HG02588 (cell line): ENCODE results near the gene DPP6.

Experiments used
- ATAC-seq: cut with Tn5 transposase; IDR thresholded peaks from one replicate; pipeline ENCODE4 v1.9.1; 2021; ENCODE audit warnings: mild to moderate bottlenecking, moderate library complexity; ENCODE audit not compliant: unreplicated experiment

The DPP6 gene

DNA sequence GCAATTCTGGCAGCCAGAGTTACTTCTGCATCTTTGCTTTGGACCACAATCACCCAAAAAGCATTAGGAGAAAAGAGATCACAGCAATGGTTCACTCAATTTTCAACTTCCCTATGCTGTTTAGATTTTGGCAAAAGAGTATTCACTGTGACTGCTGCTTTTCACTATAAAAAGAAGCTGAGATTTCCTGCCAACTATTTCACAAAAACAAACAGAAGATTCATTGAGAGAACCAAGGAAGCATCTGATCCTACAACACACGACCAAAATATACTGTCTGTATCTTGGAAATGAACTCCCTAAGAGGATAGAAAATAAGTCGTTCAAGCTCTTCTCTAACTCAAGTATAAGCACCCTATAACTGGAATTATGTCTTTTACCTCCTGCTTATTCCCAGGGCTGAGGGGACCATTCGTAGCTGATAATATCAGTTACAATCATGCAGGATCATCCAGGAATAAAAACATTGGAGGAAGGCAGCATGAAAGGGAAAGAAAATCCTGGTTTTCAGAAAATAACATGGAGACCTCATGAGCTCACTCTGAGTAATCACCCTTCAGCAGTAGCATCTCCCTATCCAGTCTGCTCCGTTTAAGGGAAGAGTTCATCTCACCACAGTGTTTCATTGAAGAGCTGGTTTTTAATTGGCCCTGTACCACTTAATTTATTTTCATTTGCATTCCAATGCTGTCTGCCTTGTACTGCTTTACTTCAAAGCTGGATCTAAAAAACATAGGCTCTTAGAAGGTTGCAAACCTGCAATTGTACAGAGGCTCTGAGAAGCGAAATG lies 694.6 kb downstream of the DPP6 start:
- no peak for ATAC-seq

DNA sequence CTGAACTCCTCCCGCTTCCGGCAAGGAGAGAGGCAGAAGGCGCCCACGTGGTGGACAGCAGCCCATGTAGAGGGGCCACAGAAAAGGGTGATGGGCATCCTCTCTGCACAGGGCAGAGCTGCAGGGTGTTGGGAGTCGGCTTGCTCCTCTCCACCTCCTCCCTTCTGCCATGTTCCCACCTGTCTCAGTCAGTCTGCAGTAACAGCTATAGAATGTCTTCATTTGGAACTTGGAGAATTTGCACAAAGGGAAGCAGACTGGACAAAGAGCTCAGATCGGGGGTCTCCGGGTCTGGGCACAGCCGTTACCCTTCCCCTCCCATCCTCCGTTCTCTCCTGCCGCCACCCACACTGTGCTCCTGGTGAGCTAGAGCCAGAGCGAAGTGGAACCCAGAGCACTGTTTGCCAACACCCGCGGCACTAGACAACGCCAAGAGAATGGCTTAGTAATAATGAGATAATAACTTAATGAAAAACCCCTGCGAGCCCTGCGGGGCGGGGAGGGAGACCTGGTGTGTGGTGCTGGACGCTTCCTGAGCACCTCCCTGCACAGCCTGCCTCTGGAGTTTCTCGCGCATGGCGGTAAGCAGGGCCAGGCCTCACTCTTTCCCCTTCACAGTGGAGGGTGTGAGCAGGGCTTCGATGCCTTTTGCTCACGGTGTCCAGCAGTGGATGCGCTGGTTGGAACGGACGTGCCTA lies 696.0 kb downstream of the DPP6 start:
- no peak for ATAC-seq

DNA sequence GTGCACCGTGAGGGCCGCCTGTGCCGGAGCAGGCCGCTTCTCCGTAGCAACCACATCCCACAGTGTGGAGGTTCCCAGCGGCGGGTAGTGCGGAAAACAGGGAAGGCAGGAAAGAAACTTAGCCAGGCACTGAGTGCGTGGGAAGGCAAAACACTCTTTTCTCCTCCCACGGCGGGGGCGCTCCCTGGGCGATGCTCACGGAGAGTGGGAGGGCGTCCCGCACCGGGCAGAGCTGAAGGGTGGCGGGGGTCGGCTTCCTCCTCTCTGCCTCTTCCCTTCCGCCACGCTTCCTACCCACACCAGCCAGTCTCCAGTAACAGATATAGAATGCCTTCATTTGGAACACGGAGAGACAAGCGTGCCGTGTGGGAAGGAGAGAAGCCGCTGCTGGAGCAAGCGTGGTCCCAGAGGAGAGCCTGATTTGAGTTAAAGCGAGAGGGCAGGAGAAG lies 698.2 kb downstream of the DPP6 start:
- no peak for ATAC-seq

DNA sequence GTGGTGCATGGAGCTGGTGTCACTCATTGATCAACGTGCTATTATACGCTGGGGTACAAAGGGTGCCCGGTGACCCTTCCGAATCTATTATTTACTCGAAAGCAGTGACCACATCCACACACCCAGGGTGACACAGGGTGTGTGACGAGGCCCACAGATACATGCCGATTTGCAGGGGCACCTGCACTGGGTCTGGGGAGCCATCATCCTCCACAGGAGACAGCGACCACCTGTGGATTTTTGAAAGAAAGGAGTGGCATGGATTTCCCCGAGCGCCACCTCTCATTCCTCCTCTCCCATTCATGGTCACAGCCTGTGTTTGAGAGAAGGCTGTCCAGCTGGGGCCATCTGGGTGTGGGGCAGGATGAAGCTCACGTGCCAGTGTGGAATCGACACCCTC lies 701.0 kb downstream of the DPP6 start:
- no peak for ATAC-seq

DNA sequence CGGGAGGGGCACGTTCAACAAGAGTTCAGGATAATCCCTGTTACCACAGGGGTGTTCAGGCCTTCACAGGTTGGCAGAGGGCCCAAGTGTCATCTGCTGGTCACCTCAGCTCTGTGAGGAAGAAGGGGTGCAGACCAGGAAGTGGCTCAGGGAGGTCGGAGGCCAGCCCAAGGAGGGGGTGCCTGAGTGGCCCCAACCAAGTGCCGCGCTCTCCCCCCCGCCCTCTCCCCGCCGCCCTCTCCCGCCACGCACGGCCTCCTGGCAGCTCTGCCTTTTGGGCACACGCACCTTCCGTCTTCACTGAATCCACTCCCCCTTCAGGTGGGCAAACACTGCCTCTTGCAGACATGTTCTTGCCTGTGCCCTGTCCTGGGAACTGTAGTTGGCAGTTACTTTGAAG lies 705.6 kb downstream of the DPP6 start:
- ATAC-seq: no peak

DNA sequence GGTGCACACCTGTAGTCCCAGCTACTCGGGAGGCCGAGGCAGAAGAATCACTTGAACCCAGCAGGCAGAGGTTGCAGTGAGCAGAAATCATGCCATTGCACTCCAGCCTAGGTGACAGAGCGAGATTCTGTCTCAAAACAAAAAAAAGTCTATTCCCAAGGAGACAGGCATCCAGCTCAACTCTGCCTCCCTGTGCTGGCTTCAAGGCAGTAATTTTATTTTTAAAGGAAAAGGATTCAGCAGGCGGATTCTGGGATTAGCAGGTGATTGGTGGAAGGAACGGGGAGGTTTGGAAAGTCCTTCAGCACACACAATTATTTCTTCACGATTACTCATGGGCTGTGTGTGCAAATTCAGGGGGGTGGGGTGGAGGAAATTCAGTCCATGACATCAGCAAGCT lies 707.8 kb downstream of the DPP6 start:
- no peak for ATAC-seq

DNA sequence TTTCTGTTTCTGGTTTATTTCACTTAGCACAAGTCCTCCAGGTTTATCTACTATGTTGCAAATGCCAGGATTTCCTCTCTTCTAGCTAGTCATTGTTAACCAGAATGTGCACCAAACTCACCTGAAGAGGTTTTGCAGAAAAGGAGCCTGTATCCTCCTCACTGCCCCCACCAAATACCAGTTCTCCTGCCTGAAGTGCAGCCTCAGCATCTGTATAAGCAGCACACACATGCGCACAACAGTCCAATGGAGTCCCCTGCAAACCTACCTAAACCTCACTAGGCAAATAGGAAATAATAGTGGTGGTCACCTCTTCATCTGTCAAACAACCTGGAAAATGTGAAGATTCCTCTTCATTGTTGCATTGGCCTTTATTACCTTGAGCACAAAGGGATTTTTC lies 712.9 kb downstream of the DPP6 start:
- ATAC-seq: no peak

DNA sequence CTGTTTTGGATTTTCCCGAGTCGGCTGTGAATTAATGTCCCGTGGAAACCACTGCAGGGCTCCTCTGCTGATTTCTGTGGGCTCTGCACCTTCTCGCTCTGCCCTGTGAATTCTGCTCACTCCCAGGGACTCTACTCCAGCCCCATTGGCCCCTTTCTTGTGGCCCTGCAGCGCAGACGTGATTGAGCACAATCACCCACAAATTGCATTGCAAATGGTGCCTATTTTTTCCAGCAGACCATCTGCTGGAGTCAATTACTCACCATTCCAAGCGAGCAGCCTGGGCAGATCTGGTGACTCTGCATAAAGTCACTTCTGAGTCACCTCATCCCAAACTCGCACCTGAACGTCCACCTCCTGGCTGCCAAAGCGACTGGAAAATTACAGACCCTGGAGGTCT lies 714.9 kb downstream of the DPP6 start:
- ATAC-seq: no peak

DNA sequence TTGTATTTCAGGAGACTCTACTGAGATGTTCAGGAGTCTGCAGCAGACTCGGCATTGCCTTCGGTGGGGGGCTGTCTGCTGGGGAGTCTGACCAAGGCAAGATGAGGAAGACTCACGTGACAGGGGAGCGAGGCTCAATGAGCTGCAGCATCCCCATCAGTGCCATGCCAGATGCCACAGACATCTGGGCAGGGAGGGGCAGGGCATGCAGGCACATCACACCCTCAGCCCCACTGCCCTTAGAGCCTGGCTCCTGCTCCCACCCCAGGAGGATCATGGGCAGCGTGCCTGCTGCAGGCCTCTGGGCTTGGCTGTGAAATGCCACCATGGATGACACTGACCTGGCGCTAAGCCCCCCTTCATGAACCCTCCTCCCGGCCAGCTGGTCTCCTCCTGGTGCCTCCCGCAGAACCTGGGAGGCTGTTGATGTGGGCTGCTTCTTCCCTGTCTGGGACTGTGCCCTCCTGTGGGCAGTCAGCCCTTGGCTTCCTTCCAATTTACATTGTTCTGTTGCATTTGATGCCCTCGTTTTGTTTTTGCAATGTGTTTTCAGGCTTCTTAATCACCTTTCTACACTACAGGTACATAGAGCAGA lies 715.7 kb downstream of the DPP6 start:
- ATAC-seq: no peak

DNA sequence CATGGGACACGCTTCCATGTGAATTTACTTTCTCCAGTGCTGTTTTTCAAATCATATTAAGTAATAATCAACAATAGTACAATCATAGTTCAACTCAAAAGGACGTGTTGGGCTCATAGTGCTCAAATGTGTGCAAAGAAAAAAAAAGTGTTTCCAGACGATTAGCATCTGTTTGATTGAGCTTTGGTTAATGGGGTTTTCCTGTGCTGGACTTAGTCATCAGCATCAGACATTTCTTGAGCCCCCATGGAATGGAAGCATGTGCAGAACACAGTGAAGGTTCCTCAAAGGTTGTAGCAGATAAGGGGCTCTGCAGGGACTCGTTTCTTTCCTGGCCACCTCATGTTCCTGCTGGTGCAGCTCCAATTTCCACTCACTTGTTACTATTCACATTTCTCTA lies 716.8 kb downstream of the DPP6 start:
- ATAC-seq: no peak

DNA sequence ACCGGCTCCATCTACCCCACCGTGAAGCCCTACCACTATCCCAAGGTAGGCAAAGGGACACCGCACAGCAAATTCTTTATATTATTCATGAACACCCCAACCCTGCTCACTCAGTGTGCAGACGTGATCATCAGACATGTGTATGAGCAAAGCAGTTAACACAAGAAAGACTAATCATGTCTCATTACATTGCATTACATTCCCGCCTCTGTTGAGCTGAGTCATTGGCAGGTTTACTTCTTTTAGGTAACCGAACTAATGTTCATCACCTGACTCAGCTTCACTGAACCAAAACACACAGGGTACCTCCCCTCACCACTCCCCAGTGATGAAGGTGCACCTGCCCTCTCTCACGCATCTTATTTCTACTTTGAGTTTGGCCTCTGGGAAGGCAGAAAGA lies 717.3 kb downstream of the DPP6 start:
- no peak for ATAC-seq

DNA sequence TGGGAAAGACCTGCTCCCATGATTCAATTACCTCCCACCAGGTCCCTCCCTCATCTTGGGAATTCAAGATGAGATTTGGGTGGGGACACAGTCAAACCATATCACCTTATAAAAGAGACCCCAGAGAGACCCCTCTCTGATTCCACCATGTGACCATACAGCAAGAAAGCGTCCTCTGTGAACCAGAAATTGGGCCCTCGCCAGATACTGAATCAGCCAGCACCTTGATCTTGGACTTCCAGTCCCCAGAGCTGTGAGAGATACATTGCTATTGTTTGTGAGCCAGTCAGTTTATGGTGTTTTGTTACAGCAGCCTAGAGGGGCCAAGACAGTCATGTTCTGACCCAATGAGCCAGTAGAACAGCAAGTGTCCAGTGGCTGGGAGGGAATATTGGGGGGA lies 718.2 kb downstream of the DPP6 start:
- ATAC-seq: no peak

DNA sequence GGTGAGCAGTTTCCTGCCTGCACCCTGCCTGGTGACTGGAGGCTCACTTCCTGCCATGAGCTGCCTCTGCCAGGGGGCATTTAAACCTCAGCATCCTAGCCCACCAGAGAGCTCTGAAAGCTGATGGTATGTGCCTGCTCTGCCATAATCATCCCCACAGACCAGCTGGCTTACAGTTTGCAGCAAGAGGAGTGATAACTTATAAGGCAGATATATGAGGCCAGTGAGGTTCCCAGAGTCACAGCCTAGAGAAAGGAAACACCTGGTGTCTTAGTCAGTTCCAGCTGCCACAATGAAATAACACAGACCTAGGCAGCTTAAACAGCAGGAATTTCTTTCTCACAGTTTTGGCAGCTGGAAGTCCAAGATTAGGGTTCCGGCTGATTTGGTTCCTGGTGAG lies 718.8 kb downstream of the DPP6 start:
- no peak for ATAC-seq

DNA sequence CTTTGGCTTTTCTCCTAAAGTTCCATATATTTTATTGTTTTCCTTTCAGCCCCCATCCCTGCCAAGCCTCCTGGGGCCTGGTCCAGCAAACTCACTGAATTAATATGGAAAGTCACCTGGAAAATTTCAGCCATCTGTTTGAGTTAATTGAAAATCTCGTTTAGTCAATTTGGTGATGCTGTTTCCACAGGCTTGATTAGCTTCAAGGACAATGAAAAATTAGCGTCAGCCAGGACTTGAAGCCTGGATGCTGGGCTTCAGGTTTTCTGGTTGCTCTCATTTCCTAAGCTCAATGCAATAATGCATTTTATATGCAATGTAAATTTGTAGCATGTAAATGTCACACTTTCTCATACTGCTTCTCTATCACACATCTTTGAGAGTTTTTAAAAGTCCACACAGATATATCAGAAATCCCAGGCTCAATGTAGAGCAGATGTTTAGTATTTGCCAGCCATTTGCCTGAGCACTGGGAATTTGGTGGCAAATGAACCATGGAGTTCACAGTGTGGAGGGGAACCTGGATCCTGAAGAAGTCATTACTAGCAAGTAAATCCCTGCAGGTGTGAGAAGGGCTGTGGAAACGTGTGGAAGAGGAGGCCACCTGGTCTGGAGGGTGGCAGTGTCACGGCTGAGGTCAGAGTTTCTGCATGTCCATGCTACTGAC lies 722.2 kb downstream of the DPP6 start:
- no peak for ATAC-seq

DNA sequence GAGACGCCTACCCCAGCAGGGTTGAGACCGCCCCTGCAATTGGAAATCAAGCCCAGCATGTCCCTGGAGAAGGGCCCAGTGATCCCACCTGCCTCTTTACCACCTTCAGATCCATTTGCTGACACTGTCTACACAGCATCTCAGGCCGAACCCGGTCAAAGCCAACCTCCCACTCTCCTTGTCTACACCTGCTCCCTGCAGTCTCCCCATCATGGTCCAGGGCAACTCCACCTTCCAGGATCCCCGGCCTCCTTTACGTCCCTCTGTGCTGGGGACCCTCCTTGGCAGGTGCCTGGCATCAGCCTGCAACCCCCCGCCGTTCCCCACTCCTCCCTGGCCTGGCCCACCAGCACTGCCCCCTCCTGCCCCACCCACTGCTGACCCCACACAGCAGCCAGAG lies 723.5 kb downstream of the DPP6 start:
- no peak for ATAC-seq

DNA sequence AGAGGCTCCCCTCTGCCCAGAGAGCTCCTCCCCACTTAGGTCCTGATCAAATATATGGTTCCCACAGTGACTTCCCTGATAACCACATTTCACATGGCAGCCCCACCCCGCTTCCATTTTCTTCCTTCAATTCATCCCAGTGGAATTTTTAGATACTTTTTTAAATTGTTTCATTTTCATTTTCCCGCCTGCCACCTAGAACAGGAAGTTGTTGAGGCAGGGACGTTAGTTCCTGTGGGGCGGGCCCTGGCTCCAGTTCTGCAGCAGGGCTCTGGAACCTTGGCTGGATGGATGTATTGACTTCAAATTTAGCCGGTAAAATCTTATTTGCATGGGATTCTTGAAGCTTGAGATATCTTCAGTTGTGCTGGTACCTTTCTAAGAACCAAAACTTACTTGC lies 724.2 kb downstream of the DPP6 start:
- ATAC-seq: no peak

DNA sequence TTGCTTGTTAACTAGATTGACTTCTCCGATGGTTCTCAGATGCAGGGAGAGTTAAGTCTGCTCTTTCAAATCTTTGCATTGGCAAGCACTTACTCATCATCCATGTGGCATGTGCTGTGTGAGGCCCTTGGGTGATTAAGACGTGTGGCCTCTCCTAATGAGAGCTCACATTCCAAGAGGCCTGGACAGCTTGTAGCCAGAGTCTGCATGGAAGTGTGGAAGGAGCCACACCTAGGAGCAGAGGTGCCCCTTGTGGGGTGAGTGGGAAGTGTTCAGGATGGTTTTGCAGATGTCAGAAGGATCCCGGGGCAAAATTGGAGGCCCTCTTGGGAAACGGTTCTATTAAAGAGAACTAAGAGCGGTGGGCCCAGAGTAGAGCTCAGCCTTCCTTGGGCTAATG lies 724.8 kb downstream of the DPP6 start:
- no peak for ATAC-seq

DNA sequence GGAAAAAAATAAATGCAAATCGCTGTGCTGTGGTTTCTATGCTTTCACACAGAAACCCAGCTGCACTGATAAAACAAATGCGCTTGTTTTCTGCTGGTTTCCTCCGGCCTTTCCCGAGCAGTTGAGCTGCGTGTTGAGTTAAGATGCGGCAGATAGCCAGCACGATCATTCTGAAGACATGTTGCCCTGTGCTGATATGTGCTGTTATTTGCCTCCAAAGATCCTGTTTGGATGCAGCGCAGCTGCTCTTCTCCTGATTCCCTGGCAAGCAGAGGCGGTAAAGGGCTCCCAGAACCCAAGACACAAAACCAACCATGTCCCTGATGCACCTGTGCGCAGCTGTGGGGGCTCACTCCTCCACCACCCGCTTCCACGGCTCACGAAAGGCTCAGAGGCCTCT lies 725.3 kb downstream of the DPP6 start:
- no peak for ATAC-seq

DNA sequence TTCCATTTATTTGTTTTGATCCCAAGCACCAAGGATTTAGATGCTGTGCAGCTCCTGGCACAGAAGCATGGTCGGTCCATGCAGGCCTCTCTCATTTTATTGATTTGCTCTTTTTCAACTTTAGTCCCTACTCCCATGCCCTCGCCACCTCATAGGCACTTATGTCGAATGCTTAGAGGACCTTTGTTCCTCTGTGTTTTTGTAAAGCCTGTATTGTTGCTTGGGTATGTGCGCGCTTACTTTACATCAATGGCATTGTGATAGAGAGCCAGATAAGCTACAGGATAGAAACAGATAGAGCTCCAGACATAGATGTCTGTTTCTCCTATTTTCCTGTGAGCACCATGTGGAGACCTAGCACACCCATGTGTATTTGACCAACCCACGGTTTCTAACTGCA lies 725.7 kb downstream of the DPP6 start:
- ATAC-seq: no peak

DNA sequence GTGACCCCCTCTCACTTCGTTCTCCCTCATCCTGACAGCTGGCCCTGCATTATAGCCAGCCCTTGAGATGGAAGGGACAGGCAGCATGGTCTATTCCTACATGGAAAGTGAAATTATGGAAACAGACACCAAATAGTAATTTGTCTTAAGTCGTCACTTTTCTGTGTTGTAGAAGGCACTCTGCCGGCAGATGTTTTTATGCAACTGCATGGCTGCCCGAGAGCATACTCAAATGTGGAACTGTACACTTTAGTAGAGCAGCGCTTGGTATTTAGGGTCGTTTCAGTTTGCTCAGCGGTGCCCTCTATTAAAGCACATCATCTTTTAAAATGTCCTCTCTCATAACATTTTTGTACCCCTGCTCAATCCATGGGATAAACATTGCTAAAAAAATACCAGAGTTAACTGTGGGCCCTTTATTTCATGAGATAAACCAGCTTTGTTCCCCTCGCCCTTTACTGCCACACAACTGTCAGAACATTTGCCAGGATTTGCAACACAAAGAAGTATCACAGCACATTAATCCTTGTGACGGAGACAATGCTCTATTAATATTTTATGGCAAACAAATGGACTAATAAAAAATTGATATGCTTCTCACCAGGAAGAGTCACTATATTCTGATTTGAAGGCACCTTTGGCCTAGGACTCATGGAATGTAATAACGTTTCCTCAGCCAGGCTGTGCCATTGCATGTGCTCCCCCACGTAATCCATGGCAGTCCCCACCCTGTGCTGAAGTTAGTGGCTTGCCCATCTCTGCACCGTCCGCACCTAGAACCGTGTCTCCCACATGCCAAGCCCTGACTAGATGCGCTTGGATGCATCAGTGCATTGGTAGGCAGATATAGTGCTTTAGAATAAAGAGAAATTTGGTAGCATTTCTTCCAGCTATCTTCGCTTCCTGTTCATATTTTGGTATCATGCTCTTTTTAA lies 729.4 kb downstream of the DPP6 start:
- ATAC-seq: no peak
